Stimulated activated CD4-positive, alpha-beta T cell treated with anti-CD3 and anti-CD28 coated beads, TNF-alpha, amount 100 ng/mL, for 1 hour (primary cell): ENCODE measurements around the gene POLR1A.

ENCODE experiments used
- DNase-seq, 3 donors: peaks; one replicate each; pipeline ENCODE4 v3.0.0-alpha.2; 2020; ENCODE audit warnings: low read depth in 3 of 3, low spot score in 1 of 3

POLR1A gene

GRCh38 chr2:86065512-86065911, 40.2 kb downstream of the POLR1A start:
- DNase-seq: no peak

GRCh38 chr2:86064006-86064405, 41.7 kb downstream of the POLR1A start:
- DNase-seq: no peak

GRCh38 chr2:86062043-86062442, 43.6 kb downstream of the POLR1A start:
- no peak for DNase-seq

GRCh38 chr2:86056590-86057331, 48.9 kb downstream of the POLR1A start:
- DNase-seq: no peak

- DNase-seq: no peak
These were observed 50.4 kb downstream of the POLR1A start for GRCh38 chr2:86055314-86055713.

GRCh38 chr2:86054535-86055082, 51.1 kb downstream of the POLR1A start:
- DNase-seq: no peak

GRCh38 chr2:86053166-86053565, 52.5 kb downstream of the POLR1A start:
- DNase-seq: no peak

- no peak for DNase-seq
These were observed 53.0 kb downstream of the POLR1A start for GRCh38 chr2:86052676-86053075.

GRCh38 chr2:86052265-86052664, 53.4 kb downstream of the POLR1A start:
- DNase-seq: no peak

GRCh38 chr2:86050301-86050700, 55.4 kb downstream of the POLR1A start:
- no peak for DNase-seq

GRCh38 chr2:86049529-86049928, 56.2 kb downstream of the POLR1A start:
- no peak for DNase-seq

GRCh38 chr2:86048888-86049287, 56.8 kb downstream of the POLR1A start:
- DNase-seq: no peak

GRCh38 chr2:86048383-86048701, 57.3 kb downstream of the POLR1A start:
- no peak for DNase-seq

- DNase-seq: no peak
These were observed 57.9 kb downstream of the POLR1A start for GRCh38 chr2:86047575-86048382.

- no peak for DNase-seq
These were observed 60.1 kb downstream of the POLR1A start for GRCh38 chr2:86045541-86045940.

- DNase-seq: no peak
These were observed 61.1 kb downstream of the POLR1A start for GRCh38 chr2:86044614-86045013.

- DNase-seq: no peak
These were observed 61.6 kb downstream of the POLR1A start for GRCh38 chr2:86044045-86044444.

- DNase-seq: no peak
These were observed 63.2 kb downstream of the POLR1A start for GRCh38 chr2:86042256-86043168.

GRCh38 chr2:86039963-86040655, 65.6 kb downstream of the POLR1A start:
- DNase-seq: no peak

GRCh38 chr2:86039178-86039962, 66.3 kb downstream of the POLR1A start:
- no peak for DNase-seq
